G401.6 (cell line): ENCODE data around the gene CTTN.
A peak's percentile ranks its signal among the peaks of the same experiment; 100 is the strongest.
"Not testable (repeated sequence)": the region's sequence is repeated elsewhere in the genome, so short reads cannot be mapped to it uniquely, and the experiment has no call there.

Experiments
- FAIRE-seq: peaks from 2 replicates; lab custom pipeline; 2012; peaks lifted over from hg19 to GRCh38; lab: Jason Lieb, UNC

Gene CTTN

GRCh38 chr11:70381872-70382861 lies 16.2 kb upstream of the CTTN start:
- no peak for FAIRE-seq

GRCh38 chr11:70383664-70384565 lies 14.4 kb upstream of the CTTN start:
- no peak for FAIRE-seq

GRCh38 chr11:70384566-70385152 lies 13.7 kb upstream of the CTTN start:
- no peak for FAIRE-seq

- no peak for FAIRE-seq
These were observed 10.8 kb upstream of the CTTN start for GRCh38 chr11:70387564-70387963.

GRCh38 chr11:70389201-70389600 lies 9.1 kb upstream of the CTTN start:
- no peak for FAIRE-seq

GRCh38 chr11:70390882-70391281 lies 7.4 kb upstream of the CTTN start:
- not testable (repeated sequence) for FAIRE-seq

- no peak for FAIRE-seq
These were observed 3.9 kb upstream of the CTTN start for GRCh38 chr11:70394211-70394950.

GRCh38 chr11:70397336-70397982 lies 870 bp upstream of the CTTN start:
- no peak for FAIRE-seq

- FAIRE-seq, result no peak
These were observed 728 bp downstream of the CTTN start for GRCh38 chr11:70398834-70399680.

- FAIRE-seq, result peak; percentile 19
These were observed 1.4 kb downstream of the CTTN start for GRCh38 chr11:70399681-70400112.

GRCh38 chr11:70400643-70401042 lies 2.3 kb downstream of the CTTN start:
- FAIRE-seq, result no peak

- FAIRE-seq, result no peak
These were observed 3.7 kb downstream of the CTTN start for GRCh38 chr11:70402016-70402415.

GRCh38 chr11:70402685-70403084 lies 4.4 kb downstream of the CTTN start:
- no peak for FAIRE-seq

- no peak for FAIRE-seq
These were observed 5.9 kb downstream of the CTTN start for GRCh38 chr11:70404244-70404643.

GRCh38 chr11:70405679-70406395 lies 7.5 kb downstream of the CTTN start:
- no peak for FAIRE-seq

GRCh38 chr11:70407121-70407520 lies 8.8 kb downstream of the CTTN start:
- FAIRE-seq, result no peak

- no peak for FAIRE-seq
These were observed 9.5 kb downstream of the CTTN start for GRCh38 chr11:70407814-70408213.

- FAIRE-seq, result not testable (repeated sequence)
These were observed 10.0 kb downstream of the CTTN start for GRCh38 chr11:70408326-70408725.

GRCh38 chr11:70409437-70409836 lies 11.1 kb downstream of the CTTN start:
- FAIRE-seq, result no peak

- FAIRE-seq, result no peak
These were observed 11.5 kb downstream of the CTTN start for GRCh38 chr11:70409871-70410270.
